Stimulated activated effector memory CD8-positive, alpha-beta T cell treated with anti-CD3 and anti-CD28 coated beads, Interleukin-12 subunit alpha, Interleukin-12 subunit beta, amount 100 ng/mL, for 72 hours (primary cell): ENCODE data around the gene HSP90B1.

Source experiments
- ATAC-seq: fragments of 150-1000 bp; cut with Tn5 transposase; 2 replicates; pipeline ENCODE4 v1.10.0; 2021
- DNase-seq, 2 donors: peaks; one replicate each; pipeline ENCODE4 v3.0.0; 2021 to 2022; ENCODE audit warnings: low spot score in 2 of 2
- H3K27ac Mint-ChIP-seq: one replicate; pipeline ENCODE4 v1.8.0; 2022; ENCODE audit warnings: mild to moderate bottlenecking, mixed read lengths
- H3K36me3 Mint-ChIP-seq: one replicate; pipeline ENCODE4 v1.8.0; 2022; ENCODE audit warnings: mild to moderate bottlenecking, mixed read lengths
- H3K4me1 Mint-ChIP-seq: one replicate; pipeline ENCODE4 v1.8.0; 2022; ENCODE audit warnings: mixed read lengths
- H3K4me3 Mint-ChIP-seq: one replicate; pipeline ENCODE4 v1.8.0; 2022; ENCODE audit warnings: mild to moderate bottlenecking, mixed read lengths
- H3K9me3 Mint-ChIP-seq: one replicate; pipeline ENCODE4 v1.8.0; 2022; ENCODE audit warnings: mixed read lengths

HSP90B1 gene

DNA sequence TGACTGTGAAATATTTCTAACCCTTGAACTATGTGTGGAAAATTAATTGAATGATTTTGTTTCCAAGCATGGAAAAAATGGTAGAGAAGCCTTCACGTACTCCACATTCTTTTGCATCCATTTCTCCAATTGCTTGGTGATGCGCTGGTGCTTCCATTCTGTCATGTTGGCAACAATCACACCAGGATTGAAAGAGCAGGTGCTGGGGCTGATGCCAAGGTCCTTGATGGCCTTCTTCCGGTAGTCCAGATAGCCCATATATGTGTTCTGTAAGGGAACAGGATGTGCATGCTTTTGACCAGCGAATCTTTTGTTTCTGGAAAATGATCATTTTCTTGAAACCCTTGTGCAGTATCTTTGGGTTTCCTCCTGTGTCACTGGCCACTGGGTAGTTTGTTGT, 64.0 kb downstream of the HSP90B1 start:
- Mint-ChIP-seq H3K4me1 (no peaks in the 10 kb centered on the region), H3K4me3 (no peak overlapping the region), H3K36me3 (peaks cover 10% of the 10 kb centered on the region), H3K27ac (no peak overlapping the region), H3K9me3 (no peaks in the 10 kb centered on the region)
- no peak for ATAC-seq
- no peak for DNase-seq

DNA sequence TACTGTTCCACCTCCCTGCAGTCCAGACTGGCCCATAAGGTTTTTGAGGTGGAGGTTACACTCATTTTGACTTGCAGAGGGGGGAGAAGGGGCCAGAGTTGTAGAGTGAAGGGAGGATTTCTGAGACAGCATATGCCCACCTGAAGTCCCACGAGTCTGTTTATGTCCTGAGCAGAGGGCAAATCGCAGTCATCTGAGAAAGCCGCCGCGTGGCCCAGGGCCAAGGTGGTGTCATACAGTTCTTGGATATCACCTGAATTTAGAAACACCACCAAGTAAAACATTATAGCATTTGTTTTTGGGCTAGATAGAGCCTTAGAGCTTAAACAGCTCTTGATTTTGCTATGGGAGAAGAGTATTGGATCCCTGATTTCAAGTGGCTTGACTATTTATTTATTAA, 66.4 kb downstream of the HSP90B1 start:
- Mint-ChIP-seq H3K27ac (no peak overlapping the region), H3K36me3 (no peaks in the 10 kb centered on the region), H3K4me3 (no peak overlapping the region), H3K4me1 (no peaks in the 10 kb centered on the region), H3K9me3 (no peaks in the 10 kb centered on the region)
- ATAC-seq: no peak
- no peak for DNase-seq

DNA sequence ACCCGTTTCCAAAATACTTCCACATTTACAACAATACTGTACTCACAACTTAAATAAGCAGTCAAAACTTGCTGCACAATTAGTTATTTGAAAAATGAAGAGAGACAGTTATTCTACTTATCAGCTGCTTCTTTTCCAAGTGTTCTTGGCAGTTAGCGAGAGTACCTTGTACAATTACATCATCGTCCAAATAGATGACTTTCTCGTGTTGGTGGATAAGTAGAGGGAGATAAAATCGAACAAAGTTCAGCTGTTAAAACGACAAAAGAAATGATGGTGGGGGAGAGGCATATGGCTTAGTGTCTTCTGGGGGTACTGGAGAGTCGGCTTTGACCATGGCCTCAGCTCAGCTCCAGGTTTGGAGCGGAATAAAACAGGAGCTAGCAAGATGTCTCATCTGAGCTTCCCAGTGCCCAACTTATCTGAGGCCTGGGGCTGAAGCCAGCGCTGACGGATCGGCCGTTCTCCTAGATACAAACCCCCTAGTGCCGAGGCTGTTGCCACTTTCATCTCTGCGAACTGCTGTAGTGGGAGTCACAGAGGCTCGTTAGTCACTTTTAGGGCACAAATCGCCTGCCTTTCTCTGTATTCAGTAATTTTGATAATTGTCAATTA, 67.2 kb downstream of the HSP90B1 start:
- ATAC-seq (no peak), DNase-seq (no peak)
- no peaks in the 10 kb centered on the region for H3K36me3 Mint-ChIP-seq
- H3K4me1 Mint-ChIP-seq: no peaks in the 10 kb centered on the region
- no peak overlapping the region for H3K4me3 Mint-ChIP-seq
- no peaks in the 10 kb centered on the region for H3K9me3 Mint-ChIP-seq
- H3K27ac Mint-ChIP-seq: no peak overlapping the region
